B cell (primary cell): ENCODE data around the gene ALDH9A1.

Experiments used
- CTCF ChIP-seq: fragments of 200-600 bp; IDR thresholded peaks from one replicate; pipeline ENCODE4 v1.8.0; 2022; ENCODE audit warnings: antibody characterized with exemption, mild to moderate bottlenecking
- EZH2 ChIP-seq: IDR thresholded peaks from 2 replicates; pipeline ENCODE4 v1.6.1; 2012; ENCODE audit warnings: borderline replicate concordance, low read depth, mild to moderate bottlenecking, moderate library complexity, low read length; ENCODE audit not compliant: insufficient read depth, poor library complexity, severe bottlenecking

- TF ChIP-seq CTCF: no peak
- TF ChIP-seq EZH2: no peak
Measured at GRCh38 chr1:165686121-165686970, 12.0 kb downstream of the ALDH9A1 start.
